Karpas-422 (cell line): Measurements from ENCODE around the gene IL5. TPM values are rescaled to one million over a fixed set of nuclear protein-coding genes. Genes with fewer than 3 reads are reported as not detected.

Experiments used
- DNase-seq: peaks from one replicate; pipeline ENCODE4 v3.0.0-alpha.2; 2015
- H2AFZ ChIP-seq: fragments of 200-600 bp; sonication (generic); 2 replicates; pipeline ENCODE4 v1.6.1; 2014; ENCODE audit warnings: antibody characterized with exemption, low read length, mixed read lengths
- H3K27ac ChIP-seq: fragments of 200-600 bp; sonication (generic); 2 replicates; pipeline ENCODE4 v1.5.1; 2014; ENCODE audit warnings: mild to moderate bottlenecking, low read length, moderate library complexity
- H3K27me3 ChIP-seq: fragments of 200-600 bp; sonication (generic); 2 replicates; pipeline ENCODE4 v1.6.1; 2014; ENCODE audit warnings: low read length, mixed read lengths
- H3K36me3 ChIP-seq: fragments of 200-600 bp; sonication (generic); 2 replicates; pipeline ENCODE4 v1.6.1; 2014; ENCODE audit warnings: low read length, mixed read lengths; ENCODE audit not compliant: insufficient read depth
- H3K4me1 ChIP-seq: fragments of 200-600 bp; sonication (generic); 2 replicates; pipeline ENCODE4 v1.6.1; 2014; ENCODE audit warnings: mild to moderate bottlenecking, low read length, mixed read lengths
- H3K4me2 ChIP-seq: fragments of 200-600 bp; sonication (generic); 2 replicates; pipeline ENCODE4 v1.6.1; 2014; ENCODE audit warnings: low read length, low read depth, mild to moderate bottlenecking; ENCODE audit not compliant: poor library complexity, severe bottlenecking
- H3K4me3 ChIP-seq: fragments of 200-600 bp; sonication (generic); 2 replicates; pipeline ENCODE4 v1.5.1; 2014; ENCODE audit warnings: mild to moderate bottlenecking, antibody characterized with exemption, low read length, mixed read lengths
- H3K79me2 ChIP-seq: fragments of 200-600 bp; sonication (generic); 2 replicates; pipeline ENCODE4 v1.6.1; 2014; ENCODE audit warnings: mild to moderate bottlenecking, low read length, mixed read lengths
- H3K9ac ChIP-seq: fragments of 200-600 bp; sonication (generic); 2 replicates; pipeline ENCODE4 v1.6.0; 2014; ENCODE audit warnings: low read length
- H3K9me2 ChIP-seq: fragments of 200-600 bp; sonication (generic), shearing (Covaris generic); replicated peaks from 2 replicates; pipeline ENCODE4 v1.6.0; 2014; ENCODE audit warnings: mild to moderate bottlenecking, low read length, moderate library complexity; ENCODE audit not compliant: insufficient read depth
- H3K9me3 ChIP-seq: fragments of 300-700, 200-600 bp; sonication (generic); 2 replicates; pipeline ENCODE4 v1.6.1; 2014; ENCODE audit warnings: low read length, mixed read lengths
- H4K20me1 ChIP-seq: fragments of 200-600 bp; sonication (generic); 2 replicates; pipeline ENCODE4 v1.6.1; 2014; ENCODE audit warnings: mild to moderate bottlenecking, antibody characterized with exemption, low read length, low read depth; ENCODE audit not compliant: insufficient read depth
- total RNA-seq: library from RNA; depleted of rRNA; stranded (reverse); fragments of >200 nt; shearing (Covaris generic); gene quantifications from 2 replicates; pipeline ENCODE4 v1.2.3, GENCODE V29; 2014; ENCODE audit warnings: low replicate concordance

Gene IL5
- total RNA-seq, 1 experiment from 2014 or later = not detected

- Histone ChIP-seq H3K4me2 (no peak overlapping the region), H3K4me1 (peaks cover 22% of the 10 kb centered on the region), H2AFZ (no peak overlapping the region), H4K20me1 (no peaks in the 10 kb centered on the region; the same call in 1 of the 2 replicates), H3K27me3 (no peaks in the 10 kb centered on the region), H3K36me3 (no peaks in the 10 kb centered on the region), H3K9me2 (no peaks in the 10 kb centered on the region), H3K9ac (no peak overlapping the region), H3K27ac (no peak overlapping the region), H3K79me2 (no peaks in the 10 kb centered on the region), H3K9me3 (no peaks in the 10 kb centered on the region), H3K4me3 (no peak overlapping the region)
- no peak for DNase-seq
Measured at GRCh38 chr5:132499440-132500243, 43.7 kb downstream of the IL5 start.

DNA sequence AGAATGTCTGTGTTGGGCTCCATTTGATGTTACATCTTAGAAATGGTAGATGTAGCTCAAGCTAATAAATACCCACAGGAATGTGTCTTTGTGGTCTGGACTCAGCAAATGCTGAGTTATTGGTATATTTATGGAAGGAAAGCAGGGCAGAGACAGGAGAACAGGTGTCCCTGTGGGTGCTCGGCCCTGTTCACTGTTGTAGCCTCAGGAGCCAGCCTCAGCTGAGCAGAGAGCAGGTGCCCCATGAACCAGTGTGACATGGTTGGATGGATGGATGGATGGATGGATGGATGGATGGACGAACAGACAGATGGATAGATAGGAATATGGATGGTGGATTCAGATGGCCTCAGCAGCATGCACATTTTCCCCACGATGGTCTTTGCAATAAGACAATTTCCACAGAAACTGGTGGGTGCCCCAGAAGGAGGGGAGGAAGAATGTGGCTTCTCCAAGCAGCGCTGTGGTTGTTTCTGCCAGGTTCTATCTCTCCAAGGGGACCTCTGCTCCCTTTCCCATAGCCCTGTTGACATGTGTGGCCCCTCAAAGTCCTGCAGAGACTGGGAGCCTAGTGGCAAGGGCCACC lies 44.5 kb downstream of the IL5 start:
- no peaks in the 10 kb centered on the region for H3K27me3 ChIP-seq
- H3K9me3 ChIP-seq = no peaks in the 10 kb centered on the region
- no peak overlapping the region for H3K9ac ChIP-seq
- no peak for DNase-seq
- no peak overlapping the region for H3K4me2 ChIP-seq
- H4K20me1 ChIP-seq = no peaks in the 10 kb centered on the region; the same call in 1 of the 2 replicates
- H3K9me2 ChIP-seq = no peaks in the 10 kb centered on the region
- H3K36me3 ChIP-seq = no peaks in the 10 kb centered on the region
- H3K4me3 ChIP-seq = no peak overlapping the region
- H3K27ac ChIP-seq = no peak overlapping the region
- no peak overlapping the region for H2AFZ ChIP-seq
- peaks cover 22% of the 10 kb centered on the region for H3K4me1 ChIP-seq
- no peaks in the 10 kb centered on the region for H3K79me2 ChIP-seq

GRCh38 chr5:132498152-132498551 lies 45.2 kb downstream of the IL5 start:
- no peak for DNase-seq
- Histone ChIP-seq H3K4me1 (peaks cover 22% of the 10 kb centered on the region), H3K9me3 (no peaks in the 10 kb centered on the region)

GRCh38 chr5:132497488-132497997 lies 45.8 kb downstream of the IL5 start:
- Histone ChIP-seq H3K9ac (peak overlapping the region; percentile 80; the same call in 1 of the 2 replicates), H3K36me3 (no peaks in the 10 kb centered on the region), H4K20me1 (no peaks in the 10 kb centered on the region; the same call in 1 of the 2 replicates), H3K4me3 (peak overlapping the region; percentile 89), H3K4me2 (peak overlapping the region; percentile 99), H3K27me3 (no peaks in the 10 kb centered on the region), H3K4me1 (peaks cover 22% of the 10 kb centered on the region), H3K27ac (no peak overlapping the region), H3K9me2 (no peaks in the 10 kb centered on the region), H3K9me3 (no peaks in the 10 kb centered on the region), H2AFZ (peak overlapping the region; percentile 45; the same call in 1 of the 2 replicates), H3K79me2 (no peaks in the 10 kb centered on the region)
- DNase-seq = no peak

More at GRCh38 chr5:132498152-132498551, 45.2 kb downstream of the IL5 start:
- Histone ChIP-seq H2AFZ (no peak overlapping the region), H3K79me2 (no peaks in the 10 kb centered on the region), H4K20me1 (no peaks in the 10 kb centered on the region; the same call in 1 of the 2 replicates), H3K9ac (no peak overlapping the region), H3K27me3 (no peaks in the 10 kb centered on the region), H3K4me2 (no peak overlapping the region), H3K27ac (no peak overlapping the region), H3K4me3 (no peak overlapping the region), H3K36me3 (no peaks in the 10 kb centered on the region), H3K9me2 (no peaks in the 10 kb centered on the region)

GRCh38 chr5:132496631-132497487 lies 46.5 kb downstream of the IL5 start:
- peak; percentile 83 for DNase-seq

DNA sequence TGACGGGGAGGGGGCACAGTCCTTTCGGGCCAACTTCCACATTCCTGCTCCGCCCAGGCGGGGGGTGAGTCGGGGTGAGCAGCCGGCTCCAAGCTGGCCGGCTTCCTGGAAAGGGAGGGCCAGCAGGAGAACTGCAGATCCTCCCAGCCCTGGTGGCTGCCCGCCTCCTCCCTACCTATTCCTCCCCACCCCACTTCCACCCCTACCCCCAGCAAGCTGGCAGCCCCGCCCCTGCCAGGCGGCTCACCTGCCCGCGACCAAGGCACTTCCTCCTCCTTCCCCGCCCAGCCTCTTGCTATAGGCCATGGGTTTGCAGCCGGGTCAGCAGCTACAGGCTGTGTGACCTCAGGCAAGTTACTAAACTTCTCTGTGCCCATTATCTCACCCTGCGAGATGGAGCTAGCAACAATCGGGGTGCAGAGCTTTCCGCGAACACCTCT lies 47.1 kb downstream of the IL5 start:
- Histone ChIP-seq H2AFZ (peak overlapping the region; percentile 45; the same call in 1 of the 2 replicates), H3K79me2 (no peaks in the 10 kb centered on the region), H3K4me3 (peak overlapping the region; percentile 89), H3K9me2 (no peaks in the 10 kb centered on the region), H3K4me1 (peaks cover 25% of the 10 kb centered on the region), H3K27ac (no peak overlapping the region), H3K36me3 (no peaks in the 10 kb centered on the region), H4K20me1 (no peaks in the 10 kb centered on the region; the same call in 1 of the 2 replicates), H3K4me2 (peak overlapping the region; percentile 99), H3K9me3 (no peaks in the 10 kb centered on the region), H3K9ac (peak overlapping the region; percentile 80), H3K27me3 (no peaks in the 10 kb centered on the region)
- DNase-seq = peak; percentile 90

More at GRCh38 chr5:132496631-132497487, 46.5 kb downstream of the IL5 start:
- H2AFZ ChIP-seq = peak overlapping the region; percentile 45; the same call in 1 of the 2 replicates
- no peak overlapping the region for H3K27ac ChIP-seq
- H3K9me2 ChIP-seq = no peaks in the 10 kb centered on the region
- no peaks in the 10 kb centered on the region for H3K9me3 ChIP-seq
- H3K9ac ChIP-seq = peak overlapping the region; percentile 80
- peak overlapping the region; percentile 89 for H3K4me3 ChIP-seq
- no peaks in the 10 kb centered on the region for H3K79me2 ChIP-seq
- no peaks in the 10 kb centered on the region for H3K27me3 ChIP-seq
- H3K36me3 ChIP-seq = no peaks in the 10 kb centered on the region
- H3K4me1 ChIP-seq = peaks cover 22% of the 10 kb centered on the region
- no peaks in the 10 kb centered on the region; the same call in 1 of the 2 replicates for H4K20me1 ChIP-seq
- peak overlapping the region; percentile 99 for H3K4me2 ChIP-seq

DNA sequence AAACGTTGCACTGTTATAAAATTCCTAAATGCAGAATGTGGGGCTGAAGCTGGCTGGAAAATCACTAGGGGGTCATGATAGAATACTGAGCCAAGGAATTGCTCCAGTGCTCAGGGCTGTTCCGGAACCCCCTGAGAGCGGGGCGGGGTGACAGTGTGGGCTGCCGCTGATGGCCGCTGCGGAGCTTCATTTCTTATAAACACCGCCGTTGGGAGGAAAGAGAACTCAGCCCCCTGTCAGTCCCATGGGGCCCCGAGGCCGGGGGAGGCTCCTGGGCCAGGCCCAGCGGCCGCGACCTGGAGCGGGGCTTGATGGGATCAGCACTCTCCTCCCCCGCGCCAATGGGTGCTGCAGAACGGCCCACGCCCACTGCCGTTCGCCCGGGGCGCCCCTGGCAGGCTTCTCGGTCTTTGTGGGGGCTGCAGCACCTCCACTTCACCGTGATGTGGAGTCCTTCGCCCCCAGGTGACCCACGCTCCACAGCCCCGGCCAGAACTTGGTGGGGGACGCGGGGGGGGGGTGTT lies 47.6 kb downstream of the IL5 start:
- H3K4me2 ChIP-seq = peak overlapping the region; percentile 99
- H3K4me1 ChIP-seq = peaks cover 25% of the 10 kb centered on the region
- H3K27ac ChIP-seq = no peak overlapping the region
- H2AFZ ChIP-seq = peak overlapping the region; percentile 45; the same call in 1 of the 2 replicates
- no peaks in the 10 kb centered on the region for H3K79me2 ChIP-seq
- no peaks in the 10 kb centered on the region; the same call in 1 of the 2 replicates for H4K20me1 ChIP-seq
- H3K4me3 ChIP-seq = peak overlapping the region; percentile 89
- H3K27me3 ChIP-seq = no peaks in the 10 kb centered on the region
- no peaks in the 10 kb centered on the region for H3K9me3 ChIP-seq
- peak; percentile 76 for DNase-seq
- H3K9me2 ChIP-seq = no peaks in the 10 kb centered on the region
- H3K9ac ChIP-seq = peak overlapping the region; percentile 80
- H3K36me3 ChIP-seq = no peaks in the 10 kb centered on the region
